Spinal cord (tissue), 10 donors: Measurements from ENCODE around the gene F8A2. TPM values are rescaled to one million over a fixed set of nuclear protein-coding genes. Genes with fewer than 3 reads are reported as not detected.
"Not testable (repeated sequence)": the region's sequence is repeated elsewhere in the genome, so short reads cannot be mapped to it uniquely, and the experiment has no call there.

ENCODE experiments used
- DNase-seq, 6 donors: peaks; one replicate each; pipeline versions ENCODE4 v3.0.0 to v3.0.0-alpha.2; 2013 to 2015; ENCODE audit warnings: low spot score in 6 of 6, low read depth in 4 of 6
- H3K27ac ChIP-seq: one replicate; pipeline ENCODE4 v1.5.1; 2013; ENCODE audit warnings: low read depth, low read length, control low read depth
- H3K27me3 ChIP-seq: one replicate; pipeline ENCODE4 v1.6.1; 2013; ENCODE audit warnings: low read length; ENCODE audit not compliant: control insufficient read depth, insufficient read depth
- H3K36me3 ChIP-seq: one replicate; pipeline ENCODE4 v1.6.1; 2013; ENCODE audit warnings: low read length; ENCODE audit not compliant: control insufficient read depth, insufficient read depth
- H3K4me1 ChIP-seq: one replicate; pipeline ENCODE4 v1.6.1; 2013; ENCODE audit warnings: low read length; ENCODE audit not compliant: control insufficient read depth, insufficient read depth
- H3K4me3 ChIP-seq: one replicate; pipeline ENCODE4 v1.5.1; 2013; ENCODE audit warnings: low read depth, low read length, control low read depth
- H3K9me3 ChIP-seq: one replicate; pipeline ENCODE4 v1.6.1; 2013; ENCODE audit warnings: low read length; ENCODE audit not compliant: control insufficient read depth, insufficient read depth
- WGBS: methylation state at CpG from one replicate; pipeline ENCODE4 v1.1.5; 2013; ENCODE audit warnings: missing lambda C conversion rate; ENCODE audit not compliant: insufficient coverage; 5-methylcytosine and 5-hydroxymethylcytosine counted together
- long read RNA-seq, 4 donors: transcript quantifications; one replicate each; lab custom pipeline, GENCODE V29; 2026
- polyA plus RNA-seq, 2 donors: library from polyadenylated mRNA; unstranded; fragments of 120-200 nt; gene quantifications; one replicate each; pipeline ENCODE4 v1.2.1, GENCODE V29; 2013; ENCODE audit not compliant: insufficient read length in 2 of 2
- total RNA-seq, 2 donors: library from RNA; depleted of rRNA in 1 of 2; stranded (reverse); fragments of 120-200 nt in 1 of 2; fragments of >200 nt in 1 of 2; gene quantifications; one replicate each; pipeline versions ENCODE4 v1.2.3 to v1.2.4, GENCODE V29; 2013 to 2014
- donor health status: healthy.

Gene F8A2
- total RNA-seq (not detected), polyA plus RNA-seq (not detected)
- long read RNA-seq, donor 1, transcript F8A2-201 (1 exons, 1,116 nt) = major isoform, 8 of 8 reads
- long read RNA-seq, donor 1, partial matches to known transcripts = 0 of 8 reads
- long read RNA-seq, donor 1, other reads (novel, unspliced or antisense) = 0 of 8 reads
- long read RNA-seq, donor 2, partial matches to known transcripts = 0 of 2 reads
- long read RNA-seq, donor 2, other reads (novel, unspliced or antisense) = 0 of 2 reads
- long read RNA-seq, donor 3, partial matches to known transcripts = 0 of 1 reads
- long read RNA-seq, donor 3, other reads (novel, unspliced or antisense) = 0 of 1 reads
- long read RNA-seq, donor 4, transcript F8A2-201 (1 exons, 1,116 nt) = major isoform, 6 of 6 reads
- long read RNA-seq, donor 4, partial matches to known transcripts = 0 of 6 reads
- long read RNA-seq, donor 4, other reads (novel, unspliced or antisense) = 0 of 6 reads

GRCh38 chrX:155381843-155382528 is at the start of gene F8A2:
Gene F8A2 (plus strand): TSS chrX:155382095. CDS start chrX:155382115, 20 bp downstream.
- H3K9me3 ChIP-seq, H3K27me3 ChIP-seq, H3K27ac ChIP-seq, H3K4me3 ChIP-seq, DNase-seq, H3K36me3 ChIP-seq, H3K4me1 ChIP-seq: not testable (repeated sequence)
- no CpG with 5 or more reads among the region's 90 CpGs for WGBS

GRCh38 chrX:155333544-155334100 is 48.3 kb upstream of the F8A2 start:
- no peaks in the 10 kb centered on the region for H3K27me3 ChIP-seq
- WGBS = no CpG with 5 or more reads among the region's 2 CpGs

GRCh38 chrX:155334486-155335336 is 47.2 kb upstream of the F8A2 start, which contains the start of gene CLIC2:
Gene CLIC2 (minus strand): TSS chrX:155334614. CDS start chrX:155334427, 187 bp downstream.
- H3K4me1 ChIP-seq = no peaks in the 10 kb centered on the region
- peak in 2 of 6 donors; percentile 2 to 59 for DNase-seq
- H3K9me3 ChIP-seq = peaks cover 2% of the 10 kb centered on the region
- no peak within 1 kb of the TSS for H3K4me3 ChIP-seq
- no peaks in the 10 kb centered on the region for H3K27me3 ChIP-seq
- H3K36me3 ChIP-seq = no peaks in the 10 kb centered on the region
- no peak within 1 kb of the TSS for H3K27ac ChIP-seq
- WGBS = 44% methylated on average over 3 of the region's 5 CpGs

More at GRCh38 chrX:155333544-155334100, 48.3 kb upstream of the F8A2 start:
- H3K4me3 ChIP-seq = no peak overlapping the region
- DNase-seq = no peak
- peaks cover 2% of the 10 kb centered on the region for H3K9me3 ChIP-seq
- no peaks in the 10 kb centered on the region for H3K36me3 ChIP-seq
- H3K4me1 ChIP-seq = no peaks in the 10 kb centered on the region
- H3K27ac ChIP-seq = no peak overlapping the region

GRCh38 chrX:155335337-155335712 is 46.6 kb upstream of the F8A2 start:
- not testable (repeated sequence) for H3K4me1 ChIP-seq, H3K36me3 ChIP-seq, H3K4me3 ChIP-seq, H3K9me3 ChIP-seq, H3K27me3 ChIP-seq, DNase-seq, H3K27ac ChIP-seq
- WGBS = 60% methylated on average over 1 of the region's 1 CpG

GRCh38 chrX:155345689-155346088 is 36.2 kb upstream of the F8A2 start:
- not testable (repeated sequence) for H3K4me3 ChIP-seq, H3K4me1 ChIP-seq, H3K27ac ChIP-seq, H3K9me3 ChIP-seq, DNase-seq, H3K36me3 ChIP-seq, H3K27me3 ChIP-seq
- WGBS = no CpG with 5 or more reads among the region's 1 CpG

GRCh38 chrX:155349448-155349847 is 32.4 kb upstream of the F8A2 start:
- not testable (repeated sequence) for H3K4me3 ChIP-seq, H3K36me3 ChIP-seq, H3K27me3 ChIP-seq, H3K4me1 ChIP-seq, H3K27ac ChIP-seq, H3K9me3 ChIP-seq, DNase-seq
- WGBS = no CpG with 5 or more reads among the region's 4 CpGs

- not testable (repeated sequence) for H3K27ac ChIP-seq, H3K9me3 ChIP-seq
- WGBS = no CpG with 5 or more reads among the region's 7 CpGs
Observed at GRCh38 chrX:155363712-155364111, 18.2 kb upstream of the F8A2 start.

GRCh38 chrX:155373777-155374458 is 8.0 kb upstream of the F8A2 start:
- not testable (repeated sequence) for H3K27me3 ChIP-seq, DNase-seq, H3K36me3 ChIP-seq, H3K9me3 ChIP-seq, H3K4me3 ChIP-seq, H3K4me1 ChIP-seq, H3K27ac ChIP-seq
- no CpG with 5 or more reads among the region's 9 CpGs for WGBS

More at GRCh38 chrX:155363712-155364111, 18.2 kb upstream of the F8A2 start:
- H3K36me3 ChIP-seq, DNase-seq, H3K4me1 ChIP-seq, H3K4me3 ChIP-seq, H3K27me3 ChIP-seq: not testable (repeated sequence)

GRCh38 chrX:155379802-155380201 is 2.1 kb upstream of the F8A2 start:
- H3K27me3 ChIP-seq, H3K4me1 ChIP-seq, H3K27ac ChIP-seq, H3K4me3 ChIP-seq, H3K36me3 ChIP-seq, DNase-seq, H3K9me3 ChIP-seq: not testable (repeated sequence)
- no CpG with 5 or more reads among the region's 7 CpGs for WGBS
